ENCODE data around the gene ASCC1.

GRCh38 chr10:72173262-72173618, 42.8 kb downstream of the ASCC1 start:
- TF ChIP-seq CTCF (IDR thresholded peaks at IDR 0.05; ENCODE audit: low read depth, low read length, poor library complexity, severe bottlenecking) (no peak), EZH2phosphoT487 (IDR thresholded peaks at IDR 0.05; ENCODE audit: borderline replicate concordance, low read length) (no peak)
